GM18870 (cell line): ENCODE data around the gene LMNTD1.
"Not testable (repeated sequence)": the region's sequence is repeated elsewhere in the genome, so short reads cannot be mapped to it uniquely, and the experiment has no call there.

ENCODE experiments used
- ATAC-seq: cut with Tn5 transposase; IDR thresholded peaks from one replicate; pipeline ENCODE4 v1.9.1; 2021; ENCODE audit warnings: moderate library complexity; ENCODE audit not compliant: unreplicated experiment

The LMNTD1 gene

GRCh38 chr12:25553098-25553497 lies at the start of gene LMNTD1:
Gene LMNTD1 (minus strand): TSS chr12:25553283. CDS start chr12:25552959, 324 bp downstream.
- no peak for ATAC-seq

- no peak for ATAC-seq
Measured at GRCh38 chr12:25598956-25599355, 45.9 kb upstream of the LMNTD1 start.

DNA sequence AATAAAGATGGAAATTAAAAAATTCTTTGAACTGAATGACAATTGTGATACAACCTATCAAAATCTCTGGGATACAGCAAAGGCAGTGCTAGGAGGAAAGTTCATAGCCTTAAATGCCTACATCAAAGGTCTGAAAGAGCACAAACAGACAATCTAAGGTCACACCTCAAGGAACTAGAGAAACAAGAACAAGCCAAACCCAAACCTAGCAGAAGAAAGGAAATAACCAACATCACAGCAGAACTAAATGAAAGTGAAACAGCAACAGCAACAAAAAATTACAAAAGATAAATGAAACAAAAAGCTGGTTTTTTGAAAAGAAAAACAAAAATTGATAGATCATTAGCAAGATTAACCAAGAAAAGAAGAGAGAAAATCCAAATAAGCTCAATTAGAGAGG lies 42.4 kb upstream of the LMNTD1 start:
- ATAC-seq, result not testable (repeated sequence)

DNA sequence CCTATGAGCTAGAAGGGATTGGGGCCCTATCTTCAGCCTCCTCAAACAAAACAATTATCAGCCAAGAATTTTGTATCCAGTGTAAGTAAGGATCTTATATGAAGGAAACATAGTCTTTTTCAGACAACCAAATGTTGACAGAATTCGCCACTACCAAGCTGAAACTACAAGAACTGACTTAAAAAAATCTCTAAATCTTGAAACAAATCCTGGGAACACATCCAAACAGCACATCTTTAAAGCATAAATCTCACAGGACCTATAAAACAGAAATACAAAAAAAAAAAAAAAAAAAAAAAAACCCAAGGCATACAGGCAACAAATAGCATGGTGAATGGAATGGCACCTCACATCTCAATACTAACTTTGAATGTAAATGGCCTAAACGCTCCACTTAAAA lies 41.3 kb upstream of the LMNTD1 start:
- no peak for ATAC-seq

GRCh38 chr12:25592725-25593495 lies 39.8 kb upstream of the LMNTD1 start:
- no peak for ATAC-seq

GRCh38 chr12:25591144-25591543 lies 38.1 kb upstream of the LMNTD1 start:
- ATAC-seq, result no peak

DNA sequence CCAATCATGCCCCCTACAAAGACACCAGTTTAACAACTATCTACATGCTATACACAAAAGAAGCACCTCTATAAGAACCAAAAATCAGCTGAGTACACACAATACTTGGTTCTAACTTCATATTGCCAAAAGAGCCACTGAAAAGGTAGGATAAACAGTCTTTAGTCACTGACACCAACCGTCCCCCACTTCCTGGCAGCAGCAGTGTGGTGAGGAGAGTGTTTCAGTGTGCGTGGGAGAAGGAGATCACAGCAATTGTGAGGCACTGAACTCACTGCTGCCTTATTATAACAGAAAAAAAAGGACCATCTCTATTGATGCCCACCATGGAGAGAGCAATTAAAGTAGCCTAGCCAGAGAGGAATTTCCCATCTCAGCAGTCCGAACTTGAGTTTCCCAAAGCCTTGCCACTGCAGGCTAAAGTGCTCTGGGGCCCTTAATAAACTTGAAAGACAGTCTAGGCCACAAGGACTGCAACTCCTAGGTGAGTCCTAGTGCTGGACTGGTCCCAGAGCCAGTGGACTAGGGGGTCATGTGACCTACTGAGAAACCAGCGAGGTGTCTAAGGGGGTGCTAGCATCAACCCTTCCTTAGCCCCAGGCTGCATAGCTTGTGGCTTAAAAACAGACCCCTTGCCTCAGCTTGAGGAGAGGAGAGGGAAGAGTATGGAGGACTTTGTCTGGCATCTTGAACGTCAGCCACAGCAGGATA lies 37.1 kb upstream of the LMNTD1 start:
- no peak for ATAC-seq

DNA sequence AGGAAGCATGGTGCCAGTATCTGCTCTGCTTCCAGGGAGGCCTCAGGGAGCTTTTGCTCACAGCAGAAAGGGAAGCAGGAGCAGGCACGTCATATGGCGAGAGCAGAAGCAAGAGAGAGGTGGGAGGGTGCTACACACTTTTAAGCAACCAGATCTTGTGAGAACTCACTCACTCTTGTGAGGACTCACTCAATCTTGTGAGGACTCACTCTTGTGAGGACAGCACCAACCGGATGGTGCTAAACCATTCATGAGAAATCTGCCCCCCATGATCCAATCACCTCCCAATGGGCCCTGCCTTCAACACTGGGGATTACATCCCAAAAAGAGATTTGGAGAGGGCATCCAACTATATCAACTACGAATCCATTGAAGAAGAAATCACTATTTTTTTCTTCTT lies 34.3 kb upstream of the LMNTD1 start:
- ATAC-seq, result no peak

DNA sequence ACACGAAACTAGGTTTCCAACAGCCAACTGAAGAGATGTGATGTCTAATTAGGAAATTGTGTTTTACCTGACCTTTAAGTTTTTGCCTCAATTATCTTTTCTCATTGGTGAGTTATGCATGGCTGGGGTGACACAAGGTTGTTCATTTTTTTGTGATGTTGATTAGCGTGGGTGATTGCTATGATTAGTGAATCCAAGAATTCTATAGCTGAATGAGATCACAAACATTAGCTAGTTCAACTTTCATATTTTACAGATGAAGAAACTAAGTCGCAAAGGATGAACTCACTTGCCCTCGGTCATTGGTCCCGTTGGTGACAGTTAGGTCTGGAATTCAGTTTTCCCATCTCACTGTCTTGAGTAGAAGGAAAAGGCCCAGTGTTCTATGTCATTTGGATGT lies 32.6 kb upstream of the LMNTD1 start:
- ATAC-seq, result no peak

DNA sequence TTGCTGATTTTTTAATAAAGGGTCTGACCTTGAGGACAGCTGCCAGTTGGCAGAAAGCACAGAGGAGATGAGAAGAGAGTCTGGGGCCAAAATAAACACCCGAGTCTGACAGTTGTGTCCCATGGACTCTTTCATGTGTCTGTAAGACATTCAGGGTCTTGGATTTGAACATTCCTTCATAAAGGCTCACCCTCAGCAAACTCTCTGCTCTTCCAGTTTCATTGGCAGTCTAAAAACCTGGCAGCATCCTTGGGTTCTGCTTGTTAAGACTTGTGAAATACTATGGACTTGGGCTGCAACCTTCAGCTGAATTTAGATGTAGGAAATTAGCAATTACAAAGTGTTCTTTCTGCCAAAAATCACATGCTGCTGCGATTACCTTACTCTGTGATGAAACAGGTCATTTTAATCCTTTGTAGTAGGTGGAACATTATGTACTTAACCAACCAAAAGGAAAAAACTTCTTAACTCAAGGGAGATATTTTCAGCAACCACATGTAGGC lies 32.0 kb upstream of the LMNTD1 start:
- ATAC-seq, result no peak

DNA sequence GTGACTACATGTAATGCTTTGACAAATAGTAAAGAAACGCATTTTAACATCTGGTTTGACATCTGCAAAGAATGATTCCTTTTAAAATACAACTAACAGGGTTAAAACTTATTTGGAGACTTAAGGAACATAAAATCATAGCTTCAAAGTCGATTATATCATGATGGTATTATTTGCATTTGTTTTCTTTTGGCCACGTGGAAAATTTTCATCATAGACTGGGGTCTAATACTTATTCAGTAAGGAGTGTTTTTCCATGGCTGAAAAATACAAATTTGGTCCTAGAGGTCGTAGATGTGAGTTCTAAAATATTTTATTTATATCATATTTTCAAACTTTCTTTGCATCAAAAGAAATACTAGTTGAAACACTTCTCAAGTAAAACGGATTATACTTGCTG lies 31.5 kb upstream of the LMNTD1 start:
- ATAC-seq, result no peak

DNA sequence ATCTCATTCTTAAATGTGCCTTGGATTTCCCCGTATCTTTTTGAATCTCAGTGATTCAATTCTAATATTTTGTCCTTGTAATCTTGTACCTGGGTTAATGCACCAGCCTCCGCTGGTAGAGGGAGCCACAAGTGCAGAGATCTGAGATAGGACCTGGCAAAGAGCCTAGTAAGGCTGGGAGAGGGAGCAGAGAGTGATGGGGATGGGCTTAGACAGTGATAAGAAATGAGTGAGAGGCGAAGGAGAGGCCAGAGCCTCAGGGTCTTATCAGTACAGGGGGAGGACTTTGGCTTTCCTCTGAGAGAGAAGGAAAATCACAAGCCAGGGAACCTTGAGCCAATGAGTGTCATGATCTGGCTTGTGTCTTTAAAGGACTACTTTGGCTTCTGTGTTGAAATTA lies 30.5 kb upstream of the LMNTD1 start:
- no peak for ATAC-seq

DNA sequence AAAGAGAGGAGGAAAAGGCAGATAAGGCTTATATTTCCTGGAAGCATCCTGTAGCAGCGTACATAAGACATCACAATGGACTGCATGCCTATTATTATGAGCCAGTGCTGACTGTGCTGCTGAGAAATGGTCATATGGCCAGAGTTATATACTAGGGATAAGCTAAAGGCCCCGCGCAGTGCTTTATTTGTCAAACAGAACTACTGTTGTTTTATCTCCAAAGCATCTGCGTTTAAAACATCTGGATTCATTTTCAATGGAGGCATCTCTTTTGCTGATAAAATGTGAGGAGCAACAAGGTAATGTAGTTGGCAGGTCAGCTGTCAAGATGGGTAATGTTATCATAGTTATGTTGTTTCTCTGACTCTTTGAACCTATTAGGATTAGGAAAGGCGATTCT lies 28.0 kb upstream of the LMNTD1 start:
- ATAC-seq, result no peak

DNA sequence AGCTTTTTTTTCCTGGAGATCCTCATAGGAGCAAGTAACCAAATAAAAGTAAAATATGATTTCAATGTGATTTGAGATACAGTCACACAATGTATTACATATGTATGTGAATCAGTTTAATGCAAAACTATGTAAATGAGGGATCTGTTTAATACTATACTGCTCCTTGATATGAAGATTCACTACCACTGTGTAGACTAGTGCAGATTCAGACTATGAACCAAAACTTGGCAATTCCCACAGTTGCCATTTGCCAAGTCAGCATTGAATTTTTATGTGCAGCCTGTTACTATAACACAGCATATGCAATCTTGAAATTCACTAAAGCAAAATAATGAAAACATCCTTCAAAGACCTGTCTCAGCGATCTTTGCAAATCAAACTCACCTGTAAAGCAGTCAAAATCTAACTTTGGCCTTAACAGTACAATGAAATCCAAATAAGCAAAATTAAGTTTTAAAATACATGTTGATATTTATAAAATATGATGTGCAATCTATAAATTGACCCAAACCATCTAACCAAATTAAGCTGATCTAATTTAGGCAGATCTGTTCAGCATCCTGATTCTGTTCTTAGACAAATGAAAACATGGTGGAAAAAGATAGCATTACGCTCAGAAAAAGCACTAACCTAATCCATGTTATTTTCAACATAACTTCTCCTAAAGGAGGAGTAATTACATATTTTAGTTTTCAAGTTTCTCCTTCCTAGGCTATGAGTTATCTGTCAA lies 25.5 kb upstream of the LMNTD1 start:
- ATAC-seq, result no peak

GRCh38 chr12:25574761-25575160 lies 21.7 kb upstream of the LMNTD1 start:
- ATAC-seq, result no peak

- no peak for ATAC-seq
Measured at GRCh38 chr12:25573346-25573745, 20.3 kb upstream of the LMNTD1 start.

DNA sequence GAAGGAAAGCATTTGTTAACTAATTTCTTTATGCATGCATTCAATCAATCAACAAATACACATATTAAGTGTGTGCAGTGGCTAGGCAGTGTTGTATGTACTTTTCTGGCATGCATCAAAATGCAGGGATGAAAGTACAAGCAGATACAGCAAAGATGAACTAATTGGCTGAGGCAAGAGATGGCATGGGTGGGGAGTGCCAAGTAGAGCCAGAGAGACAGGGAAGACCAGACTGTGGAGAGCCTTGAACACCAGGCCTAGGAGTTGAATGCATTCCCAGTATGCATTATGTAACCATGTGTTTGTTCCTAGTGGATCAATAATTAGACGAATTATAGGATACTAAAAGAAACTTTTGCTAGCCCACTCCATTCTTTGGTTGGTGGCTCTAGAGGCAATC lies 17.3 kb upstream of the LMNTD1 start:
- ATAC-seq, result no peak

DNA sequence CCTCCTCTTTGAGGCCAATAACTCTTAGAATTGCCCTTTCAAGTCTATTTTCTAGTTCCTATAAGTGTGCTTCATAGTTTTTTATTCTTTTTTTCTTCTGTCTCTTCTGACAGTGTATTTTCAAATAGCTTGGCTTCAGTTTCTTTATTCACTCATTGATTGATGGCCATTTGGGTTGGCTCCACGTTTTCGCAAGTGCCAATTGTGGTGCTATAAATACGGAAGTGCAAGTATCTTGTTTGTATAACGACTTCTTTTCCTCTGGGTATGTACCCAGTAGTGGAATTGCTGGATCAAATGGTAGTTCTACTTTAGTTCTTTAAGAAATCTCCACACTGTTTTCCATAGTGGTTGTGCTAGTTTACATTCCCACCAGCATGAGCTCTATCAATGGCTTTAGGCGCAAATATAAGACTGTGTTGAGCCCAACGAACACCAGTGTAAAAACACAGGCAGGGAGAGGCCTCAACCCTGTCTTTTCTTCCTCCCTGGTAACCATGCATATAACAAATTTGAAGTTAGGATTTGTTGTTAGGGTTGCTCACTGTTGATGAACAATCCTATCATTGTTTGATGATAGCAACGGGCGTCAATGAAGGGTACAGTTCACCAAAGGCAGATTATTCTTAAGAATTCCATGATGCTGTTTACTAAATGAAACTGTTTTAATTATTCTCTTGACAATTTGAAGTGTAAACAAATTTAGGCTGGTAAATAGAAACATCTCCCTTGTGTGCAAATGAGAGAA lies 13.3 kb upstream of the LMNTD1 start:
- no peak for ATAC-seq

GRCh38 chr12:25558586-25558985 lies 5.5 kb upstream of the LMNTD1 start:
- no peak for ATAC-seq

DNA sequence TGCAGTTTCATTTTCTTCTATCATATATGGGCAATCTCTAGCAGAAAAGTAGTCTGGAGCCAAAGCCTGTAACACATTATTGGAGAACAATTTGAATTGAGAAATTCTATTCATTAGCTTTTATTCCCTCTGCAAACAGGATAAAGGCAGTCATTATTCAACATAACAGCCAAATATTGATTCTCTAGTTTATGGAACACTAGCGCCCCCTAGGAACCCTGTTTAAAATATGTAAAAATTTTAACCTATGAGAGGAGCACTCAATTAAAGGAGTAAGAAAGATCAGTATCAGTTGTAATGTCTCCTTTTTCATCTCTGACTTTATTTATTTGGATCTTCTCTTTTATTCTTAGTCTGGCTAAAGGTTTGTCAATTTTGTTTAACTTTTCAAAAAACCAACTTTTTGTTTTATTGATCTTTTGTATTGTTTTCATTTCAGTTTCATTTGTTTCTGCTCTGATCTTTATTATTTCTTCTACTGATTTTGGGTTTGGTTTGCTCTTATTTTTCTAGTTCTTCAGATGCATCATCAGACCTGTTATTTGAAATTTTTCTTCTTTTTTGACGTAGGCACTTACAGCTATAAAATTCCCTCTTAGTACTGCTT lies 4.8 kb upstream of the LMNTD1 start:
- ATAC-seq, result no peak

DNA sequence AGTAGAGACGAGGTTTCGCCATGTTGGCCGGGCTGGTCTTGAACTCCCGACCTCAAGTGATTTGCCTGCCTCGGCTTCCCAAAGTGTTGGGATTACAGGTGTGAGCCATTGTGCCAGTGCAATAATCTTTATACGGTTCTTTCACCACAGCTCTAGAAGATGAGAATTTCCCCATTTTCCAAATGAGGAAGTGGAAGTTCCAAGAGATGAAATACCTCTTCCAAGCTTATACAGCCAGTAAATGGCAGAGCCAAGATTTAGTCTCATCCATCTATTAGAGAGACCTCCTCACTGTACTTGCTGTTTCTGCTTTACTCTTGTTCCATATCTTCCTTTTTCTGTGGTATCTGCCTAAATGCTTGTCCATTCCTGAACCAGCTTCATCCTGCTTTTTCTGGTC lies 3.1 kb upstream of the LMNTD1 start:
- ATAC-seq, result no peak
